Trophoblast cell (in vitro differentiated cells and primary cell): ENCODE measurements around the gene JPH3.

Experiments used
- DNase-seq, 2 donors: peaks; one replicate each; pipeline ENCODE4 v3.0.0-alpha.2; 2016
- H2AFZ ChIP-seq: 2 replicates; pipeline ENCODE4 v1.6.1; 2013; ENCODE audit warnings: low read length, moderate library complexity, mild to moderate bottlenecking; ENCODE audit not compliant: insufficient read depth, poor library complexity
- H2AK5ac ChIP-seq: 2 replicates; pipeline ENCODE4 v1.6.1; 2013; ENCODE audit warnings: mild to moderate bottlenecking, low read length
- H2BK120ac ChIP-seq: 2 replicates; pipeline ENCODE4 v1.6.1; 2013; ENCODE audit warnings: low read length, mild to moderate bottlenecking, moderate library complexity; ENCODE audit not compliant: insufficient read depth, poor library complexity
- H2BK12ac ChIP-seq: 2 replicates; pipeline ENCODE4 v1.6.1; 2013; ENCODE audit warnings: mild to moderate bottlenecking, low read length, moderate library complexity
- H2BK5ac ChIP-seq: 2 replicates; pipeline ENCODE4 v1.6.1; 2013; ENCODE audit warnings: low read length, low read depth, moderate library complexity, mild to moderate bottlenecking; ENCODE audit not compliant: poor library complexity
- H3K14ac ChIP-seq: 2 replicates; pipeline ENCODE4 v1.6.1; 2013; ENCODE audit warnings: mild to moderate bottlenecking, low read length
- H3K18ac ChIP-seq: 2 replicates; pipeline ENCODE4 v1.6.1; 2013; ENCODE audit warnings: mild to moderate bottlenecking, low read length
- H3K23ac ChIP-seq: 2 replicates; pipeline ENCODE4 v1.6.1; 2013; ENCODE audit warnings: low read length
- H3K27ac ChIP-seq: 2 replicates; pipeline ENCODE4 v1.5.1; 2013; ENCODE audit warnings: low read depth, mild to moderate bottlenecking, inconsistent platforms, low read length, moderate library complexity
- H3K27me3 ChIP-seq: 2 replicates; pipeline ENCODE4 v1.6.1; 2013; ENCODE audit warnings: inconsistent platforms, mild to moderate bottlenecking, low read length, moderate library complexity; ENCODE audit not compliant: insufficient read depth
- H3K36me3 ChIP-seq, 2 experiments: 1 replicate in 1 of 2; 2 replicates in 1 of 2; pipeline ENCODE4 v1.6.1; 2013; ENCODE audit warnings: low read length in 2 of 2, mild to moderate bottlenecking in 2 of 2, moderate library complexity in 1 of 2; ENCODE audit not compliant: insufficient read depth in 2 of 2, control insufficient read depth in 1 of 2
- H3K4ac ChIP-seq: 2 replicates; pipeline ENCODE4 v1.6.1; 2013; ENCODE audit warnings: low read depth, mild to moderate bottlenecking, low read length, moderate library complexity
- H3K4me1 ChIP-seq, 2 experiments: 1 replicate in 1 of 2; 2 replicates in 1 of 2; pipeline ENCODE4 v1.6.1; 2013; ENCODE audit warnings: low read length in 2 of 2, mild to moderate bottlenecking in 2 of 2, moderate library complexity in 1 of 2; ENCODE audit not compliant: insufficient read depth in 2 of 2, control insufficient read depth in 1 of 2
- H3K4me2 ChIP-seq: 2 replicates; pipeline ENCODE4 v1.6.1; 2013; ENCODE audit warnings: inconsistent platforms, mild to moderate bottlenecking, low read length, moderate library complexity
- H3K4me3 ChIP-seq: 2 replicates; pipeline ENCODE4 v1.5.1; 2013; ENCODE audit warnings: mild to moderate bottlenecking, low read depth, low read length, inconsistent platforms
- H3K79me1 ChIP-seq: one replicate; pipeline ENCODE4 v1.6.1; 2013; ENCODE audit warnings: low read length
- H3K79me2 ChIP-seq: 2 replicates; pipeline ENCODE4 v1.6.1; 2013; ENCODE audit warnings: low read length, mild to moderate bottlenecking; ENCODE audit not compliant: control insufficient read depth, insufficient read depth, poor library complexity
- H3K9ac ChIP-seq: 2 replicates; pipeline ENCODE4 v1.6.1; 2013; ENCODE audit warnings: mild to moderate bottlenecking, low read length
- H3K9me3 ChIP-seq: 2 replicates; pipeline ENCODE4 v1.6.1; 2013; ENCODE audit warnings: low read depth, mild to moderate bottlenecking, control low read depth, inconsistent platforms, low read length; ENCODE audit not compliant: insufficient read depth
- H4K12ac ChIP-seq: 2 replicates; pipeline ENCODE4 v1.6.1; 2013; ENCODE audit warnings: low read depth, mild to moderate bottlenecking, low read length, moderate library complexity
- H4K8ac ChIP-seq: 2 replicates; pipeline ENCODE4 v1.6.1; 2013; ENCODE audit warnings: low read depth, mild to moderate bottlenecking, low read length, moderate library complexity
- H4K91ac ChIP-seq: one replicate; pipeline ENCODE4 v1.6.1; 2013; ENCODE audit warnings: low read depth, mild to moderate bottlenecking, low read length, moderate library complexity
- WGBS: extraction: QIAGEN DNeasy Blood & Tissue Kit; methylation state at CpG from one replicate; pipeline ENCODE4 v1.1.7; 2013; ENCODE audit warnings: missing lambda C conversion rate; ENCODE audit not compliant: insufficient read length, insufficient coverage; ENCODE audit errors: extremely low coverage; 5-methylcytosine and 5-hydroxymethylcytosine counted together

JPH3 gene

DNA sequence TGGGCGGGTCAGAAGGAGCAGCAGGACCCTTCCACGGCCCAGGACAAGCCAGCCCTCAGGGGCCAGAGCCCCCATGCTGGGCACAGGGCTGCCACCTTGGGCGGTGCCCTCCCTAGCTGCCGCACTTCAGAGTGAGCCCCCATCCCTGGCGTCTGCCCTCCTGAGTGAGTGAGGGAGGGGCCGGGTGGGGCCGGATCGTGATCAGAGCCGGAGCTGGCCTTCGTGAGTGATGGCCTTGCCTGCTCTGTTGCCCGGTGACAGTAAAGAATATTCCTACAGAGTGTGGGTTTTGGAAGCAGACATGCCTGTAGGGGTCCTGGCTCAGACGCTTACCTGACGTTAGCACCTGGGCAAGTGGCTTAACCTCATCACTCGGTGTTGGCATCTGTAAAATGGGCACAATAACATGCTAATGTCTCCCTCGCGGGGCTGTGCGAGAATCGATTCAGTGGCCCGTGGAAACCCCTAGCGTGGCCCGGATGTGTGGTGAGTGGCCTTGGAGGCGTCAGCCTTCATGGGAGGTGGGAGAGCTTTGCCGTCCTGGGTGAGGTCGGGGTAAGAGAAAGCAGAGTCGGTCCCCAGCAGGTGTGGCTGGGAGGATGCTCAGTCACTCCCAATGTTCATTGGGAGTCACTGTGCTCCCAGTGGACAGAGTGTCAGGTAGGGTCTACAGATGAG is 26.1 kb downstream of the JPH3 start:
- H3K4me3 ChIP-seq = no peak overlapping the region
- H2AK5ac ChIP-seq = no peak overlapping the region
- no peak overlapping the region for H4K91ac ChIP-seq
- H3K18ac ChIP-seq = no peak overlapping the region
- no peak overlapping the region for H3K27ac ChIP-seq
- H3K9me3 ChIP-seq = peaks cover 6% of the 10 kb centered on the region
- no peak overlapping the region for H4K8ac ChIP-seq
- H3K27me3 ChIP-seq = no peaks in the 10 kb centered on the region
- no peak for DNase-seq
- H3K4ac ChIP-seq = no peak overlapping the region
- no peak overlapping the region for H3K14ac ChIP-seq
- H2BK12ac ChIP-seq = no peak overlapping the region
- WGBS = no CpG with 5 or more reads among the region's 25 CpGs
- no peak overlapping the region for H4K12ac ChIP-seq
- no peak overlapping the region for H2BK120ac ChIP-seq
- no peaks in the 10 kb centered on the region for H3K79me2 ChIP-seq
- no peak overlapping the region for H3K4me2 ChIP-seq
- no peak overlapping the region for H3K9ac ChIP-seq
- H3K4me1 ChIP-seq = peaks cover 0 to 5% of the 10 kb centered on the region in 2 experiments
- no peak overlapping the region for H2AFZ ChIP-seq
- no peak overlapping the region for H2BK5ac ChIP-seq
- H3K36me3 ChIP-seq = no peaks in the 10 kb centered on the region
- H3K23ac ChIP-seq = no peak overlapping the region
- H3K79me1 ChIP-seq = no peaks in the 10 kb centered on the region

DNA sequence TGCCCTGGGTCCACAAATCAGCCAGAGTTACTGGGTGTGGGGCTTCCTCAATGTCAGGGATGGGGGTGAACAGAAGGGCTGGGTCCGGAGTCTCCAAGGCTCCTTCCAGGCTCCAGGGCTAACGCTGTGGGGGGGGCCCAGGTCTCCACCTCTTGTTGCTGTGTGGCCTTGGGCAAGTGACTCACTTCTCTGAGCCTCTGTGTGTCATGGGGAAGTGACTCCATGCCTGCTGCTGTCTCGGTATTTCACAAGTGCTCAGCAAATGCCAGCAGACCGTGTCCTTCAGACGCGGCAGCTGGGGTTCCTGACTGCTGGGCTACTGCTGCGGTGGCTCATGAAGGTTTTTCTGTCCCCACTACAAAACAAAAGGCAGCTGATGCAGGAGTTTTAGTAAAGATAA is 26.6 kb downstream of the JPH3 start:
- peaks cover 6% of the 10 kb centered on the region for H3K9me3 ChIP-seq
- no peak overlapping the region for H4K91ac ChIP-seq
- peaks cover 0 to 5% of the 10 kb centered on the region in 2 experiments for H3K4me1 ChIP-seq
- no peak overlapping the region for H3K23ac ChIP-seq
- H3K27ac ChIP-seq = no peak overlapping the region
- H3K9ac ChIP-seq = no peak overlapping the region
- H3K27me3 ChIP-seq = no peaks in the 10 kb centered on the region
- H2BK120ac ChIP-seq = no peak overlapping the region
- H2AK5ac ChIP-seq = no peak overlapping the region
- H3K79me2 ChIP-seq = no peaks in the 10 kb centered on the region
- H2BK12ac ChIP-seq = no peak overlapping the region
- H4K12ac ChIP-seq = no peak overlapping the region
- H3K4me3 ChIP-seq = no peak overlapping the region
- H3K14ac ChIP-seq = no peak overlapping the region
- H3K18ac ChIP-seq = no peak overlapping the region
- no peaks in the 10 kb centered on the region for H3K36me3 ChIP-seq
- no peak overlapping the region for H3K4ac ChIP-seq
- H3K79me1 ChIP-seq = no peaks in the 10 kb centered on the region
- no peak overlapping the region for H3K4me2 ChIP-seq
- peak; percentile 85 to 87 for DNase-seq
- H4K8ac ChIP-seq = no peak overlapping the region
- H2AFZ ChIP-seq = no peak overlapping the region
- no CpG with 5 or more reads among the region's 7 CpGs for WGBS
- H2BK5ac ChIP-seq = no peak overlapping the region

DNA sequence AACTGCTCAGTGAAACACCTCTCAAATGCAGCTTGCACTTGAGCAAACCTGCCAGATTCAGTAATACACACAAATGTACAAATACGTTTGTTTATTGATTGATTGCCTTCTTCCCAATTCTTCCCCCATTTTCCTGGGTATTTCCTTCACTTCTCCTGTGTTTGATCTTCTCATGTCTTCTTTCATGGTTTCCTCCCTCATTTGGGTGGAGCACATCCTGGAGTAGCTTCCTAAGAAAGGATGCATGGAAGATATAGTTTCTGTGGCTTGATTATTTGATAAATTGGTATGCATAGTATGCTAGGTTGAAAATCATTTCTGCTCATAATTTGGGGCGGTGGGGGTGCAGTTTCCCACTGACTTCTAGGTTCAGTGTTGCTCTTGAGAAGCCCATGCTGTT is 28.8 kb downstream of the JPH3 start:
- no peaks in the 10 kb centered on the region for H3K36me3 ChIP-seq
- H2AFZ ChIP-seq = no peak overlapping the region
- H3K79me2 ChIP-seq = no peaks in the 10 kb centered on the region
- no peaks in the 10 kb centered on the region for H3K79me1 ChIP-seq
- H4K91ac ChIP-seq = no peak overlapping the region
- H2BK5ac ChIP-seq = no peak overlapping the region
- no peak overlapping the region for H3K4ac ChIP-seq
- H2BK120ac ChIP-seq = no peak overlapping the region
- H3K27ac ChIP-seq = no peak overlapping the region
- H2BK12ac ChIP-seq = no peak overlapping the region
- H3K9me3 ChIP-seq = peaks cover 6% of the 10 kb centered on the region
- no peak overlapping the region for H3K4me3 ChIP-seq
- H3K27me3 ChIP-seq = no peaks in the 10 kb centered on the region
- no peak overlapping the region for H2AK5ac ChIP-seq
- no peak overlapping the region for H3K4me2 ChIP-seq
- no peak overlapping the region for H3K14ac ChIP-seq
- DNase-seq = no peak
- WGBS = no CpG with 5 or more reads among the region's 2 CpGs
- no peak overlapping the region for H3K23ac ChIP-seq
- no peak overlapping the region for H3K18ac ChIP-seq
- H4K8ac ChIP-seq = no peak overlapping the region
- H3K4me1 ChIP-seq = peaks cover 0 to 5% of the 10 kb centered on the region in 2 experiments
- H4K12ac ChIP-seq = no peak overlapping the region
- H3K9ac ChIP-seq = no peak overlapping the region

DNA sequence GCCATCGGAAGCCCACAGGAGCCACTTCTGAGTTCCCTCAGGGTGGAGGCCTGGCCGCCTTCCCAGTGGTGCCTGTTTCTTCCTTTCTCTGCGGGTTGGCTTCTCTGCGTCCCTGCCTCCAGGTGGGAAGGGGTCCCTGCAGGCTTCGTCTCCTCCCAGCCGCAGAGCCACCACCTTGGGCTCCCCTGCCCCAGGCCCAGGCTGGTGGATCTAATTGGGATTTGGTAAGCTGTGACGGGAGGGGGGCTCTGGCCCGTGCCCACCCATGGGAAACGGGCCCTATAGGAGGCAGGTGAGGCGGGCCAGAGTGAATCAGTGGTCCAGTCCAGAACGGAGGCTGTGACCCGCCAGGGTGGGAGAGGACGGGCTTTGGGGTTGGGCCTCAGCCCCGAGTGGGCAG is 32.1 kb downstream of the JPH3 start:
- H2AFZ ChIP-seq = no peak overlapping the region
- no peak overlapping the region for H4K12ac ChIP-seq
- no CpG with 5 or more reads among the region's 14 CpGs for WGBS
- no peak overlapping the region for H3K4me3 ChIP-seq
- no peak overlapping the region for H3K4ac ChIP-seq
- H3K14ac ChIP-seq = no peak overlapping the region
- no peaks in the 10 kb centered on the region for H3K36me3 ChIP-seq
- H3K27ac ChIP-seq = no peak overlapping the region
- H3K18ac ChIP-seq = no peak overlapping the region
- no peak overlapping the region for H2AK5ac ChIP-seq
- H3K9ac ChIP-seq = no peak overlapping the region
- no peak overlapping the region for H2BK12ac ChIP-seq
- H4K8ac ChIP-seq = no peak overlapping the region
- H4K91ac ChIP-seq = no peak overlapping the region
- H3K4me2 ChIP-seq = no peak overlapping the region
- H3K9me3 ChIP-seq = peaks cover 7% of the 10 kb centered on the region
- H2BK120ac ChIP-seq = no peak overlapping the region
- no peak for DNase-seq
- no peaks in the 10 kb centered on the region for H3K27me3 ChIP-seq
- no peaks in the 10 kb centered on the region for H3K79me2 ChIP-seq
- H3K23ac ChIP-seq = no peak overlapping the region
- no peaks in the 10 kb centered on the region for H3K79me1 ChIP-seq
- H3K4me1 ChIP-seq = no peaks in the 10 kb centered on the region
- no peak overlapping the region for H2BK5ac ChIP-seq
